GM12865 (cell line): ENCODE measurements around the gene STK24.
A peak's percentile ranks its signal among the peaks of the same experiment; 100 is the strongest.

Source experiments
- DNase-seq: peaks from one replicate; pipeline ENCODE4 v3.0.0; 2010; ENCODE audit warnings: low read depth
- H3K4me3 ChIP-seq: 2 replicates; pipeline ENCODE4 v1.5.1; 2011; ENCODE audit warnings: mild to moderate bottlenecking, low read depth, low read length, control low read depth
- CTCF ChIP-seq: IDR thresholded peaks from 2 replicates; pipeline ENCODE4 v1.5.1; 2011; ENCODE audit warnings: low read length, control low read depth, low read depth, inconsistent platforms; ENCODE audit not compliant: insufficient read depth; ENCODE audit errors: missing control alignments

The STK24 gene

DNA sequence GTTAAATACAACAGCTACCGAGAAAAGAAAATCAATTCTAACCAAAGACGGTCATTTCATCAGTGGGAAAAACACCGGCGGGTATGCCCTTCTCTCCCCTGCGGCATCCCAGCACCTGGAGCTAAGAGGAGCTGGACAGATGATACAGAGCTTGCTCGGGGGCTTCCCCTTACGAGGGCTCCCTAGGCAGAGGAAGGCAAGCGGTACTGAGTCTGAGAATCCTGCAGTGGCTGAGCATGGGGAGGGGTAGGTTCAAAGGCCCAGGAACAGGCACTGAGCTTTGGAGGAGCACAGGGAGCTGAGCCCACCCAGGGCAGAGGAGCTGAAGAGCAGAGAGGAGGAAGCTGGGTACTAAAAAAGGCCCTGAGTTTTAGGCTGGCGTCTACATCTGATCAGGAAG lies 12.7 kb downstream of the STK24 start:
- DNase-seq = no peak
- TF ChIP-seq CTCF = no peak
- H3K4me3 ChIP-seq = no peak overlapping the region

DNA sequence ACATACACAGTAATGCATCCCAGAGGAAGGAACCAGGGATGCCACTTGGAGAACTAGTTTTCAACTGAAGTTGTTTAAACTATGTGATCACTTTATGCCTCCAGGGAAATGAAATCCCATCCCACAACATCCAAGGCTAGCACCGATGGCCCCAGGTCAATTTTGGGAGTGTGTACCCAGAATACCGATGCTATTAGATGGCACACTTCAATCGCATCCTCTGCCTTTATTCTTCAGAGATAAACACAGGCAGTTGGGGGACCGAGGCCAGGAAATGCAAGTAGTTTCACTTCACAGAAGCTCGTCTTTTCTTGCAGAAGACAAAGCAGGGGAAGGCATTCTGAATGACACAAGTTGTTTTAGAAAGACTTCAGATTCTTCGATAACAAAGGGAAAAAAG lies 13.8 kb downstream of the STK24 start:
- peak; percentile 68 for DNase-seq
- H3K4me3 ChIP-seq = peak overlapping the region; percentile 18; the same call in 1 of the 2 replicates
- TF ChIP-seq CTCF = no peak

- no peak for TF ChIP-seq CTCF
- no peak for DNase-seq
- H3K4me3 ChIP-seq = no peak overlapping the region
Measured at GRCh38 chr13:98559169-98559568, 17.7 kb downstream of the STK24 start.

DNA sequence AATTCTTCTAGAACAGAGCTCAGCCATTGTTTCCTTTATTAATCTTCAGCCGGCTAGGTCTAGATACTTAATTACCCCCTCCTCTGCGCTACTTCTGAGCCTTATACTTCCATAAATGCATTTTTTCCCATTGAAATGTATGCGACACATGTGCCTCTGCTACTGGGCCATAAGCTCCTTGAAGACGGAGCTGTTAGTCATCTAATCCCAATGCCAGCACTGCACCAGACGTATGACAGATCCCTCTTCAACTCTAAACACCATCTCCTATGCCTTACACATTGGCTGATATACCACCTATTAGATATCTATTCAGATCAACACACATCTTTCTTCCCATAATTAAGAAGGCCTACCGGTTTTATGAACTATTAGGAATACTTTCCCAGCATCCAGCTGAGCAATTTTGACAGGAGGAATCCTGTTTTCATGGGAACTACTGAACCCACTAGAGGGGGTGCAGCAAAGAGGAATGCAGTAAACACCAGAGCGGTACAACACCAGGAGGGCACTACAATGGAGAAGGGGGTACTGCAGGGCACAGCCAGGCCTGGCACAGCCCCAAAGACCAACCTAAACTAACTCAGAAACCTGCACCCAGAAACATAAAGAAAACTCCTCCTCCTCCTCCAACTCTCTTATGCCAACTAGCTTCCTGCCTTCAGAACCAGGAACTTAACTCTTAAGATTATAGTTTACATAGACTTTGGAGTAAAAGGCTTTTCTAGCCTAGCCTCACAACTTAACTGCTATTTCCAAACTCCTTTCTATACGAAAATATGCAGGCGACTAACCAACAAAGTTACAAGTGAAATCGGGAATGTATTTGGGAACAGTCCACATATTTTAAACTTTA lies 18.7 kb downstream of the STK24 start:
- DNase-seq = no peak
- no peak for TF ChIP-seq CTCF
- no peak overlapping the region for H3K4me3 ChIP-seq

DNA sequence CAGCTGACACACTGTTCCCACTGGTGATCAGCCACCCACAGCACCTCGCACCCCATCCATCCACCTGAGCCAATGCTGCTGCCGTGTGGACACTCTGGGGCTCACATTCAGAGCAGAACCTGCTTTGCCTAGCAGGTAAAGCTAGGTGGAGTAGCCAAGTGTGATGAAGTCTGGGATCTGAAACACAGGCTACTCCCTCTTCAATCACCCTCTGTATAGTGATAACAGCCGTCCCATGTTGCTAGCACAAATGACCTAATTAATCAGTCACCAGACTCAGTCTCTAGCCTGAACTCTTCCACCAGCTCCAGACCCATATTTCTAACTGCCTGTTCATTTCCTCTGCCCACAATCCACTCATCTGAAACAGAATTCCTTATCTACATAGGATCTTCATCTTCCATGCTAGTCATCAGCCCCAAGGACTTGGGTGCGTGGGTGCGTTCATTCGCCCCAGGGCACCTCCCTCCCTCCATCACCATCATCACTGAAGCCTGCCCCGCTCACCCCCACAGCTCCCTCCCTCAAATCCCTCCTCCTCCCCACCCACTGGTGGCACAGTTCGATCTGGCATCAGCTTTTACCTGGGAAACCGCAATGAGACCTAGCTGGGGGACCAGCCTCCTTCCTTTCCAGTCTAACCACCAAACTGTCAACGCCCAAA lies 19.8 kb downstream of the STK24 start:
- peak; percentile 1 for TF ChIP-seq CTCF

DNA sequence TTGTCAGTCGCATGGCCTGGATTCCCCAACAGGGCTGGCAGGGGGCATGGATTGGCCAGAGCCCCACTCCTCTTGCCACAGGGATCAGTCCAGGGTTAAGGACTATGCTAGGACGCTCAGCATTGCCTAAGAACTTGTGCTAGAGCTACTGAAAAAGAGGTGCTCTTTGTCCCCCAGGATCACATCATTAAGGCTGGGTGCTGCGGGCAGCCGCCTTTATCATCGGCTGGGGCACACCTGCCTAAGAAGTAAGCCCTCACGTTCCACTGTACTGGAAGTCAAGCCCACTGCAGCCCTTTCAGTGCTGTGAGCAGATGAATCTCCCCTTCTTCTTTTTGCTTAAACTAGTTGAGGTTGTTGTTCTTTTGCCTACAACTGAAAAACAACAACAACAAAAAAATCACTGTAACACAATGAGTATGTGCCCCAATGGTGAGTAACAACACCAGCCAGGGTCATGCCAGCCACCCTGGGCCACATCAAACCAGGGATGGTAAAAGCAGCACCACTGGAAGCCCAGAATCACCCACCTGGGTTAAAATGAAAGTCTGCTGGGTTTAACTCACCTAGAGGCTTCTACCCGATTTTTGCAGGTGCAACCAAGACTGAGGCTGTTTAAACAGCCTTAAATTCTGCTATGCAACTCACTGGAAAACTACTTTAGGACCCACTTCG lies 20.6 kb downstream of the STK24 start:
- no peak for DNase-seq
- TF ChIP-seq CTCF = no peak
- H3K4me3 ChIP-seq = no peak overlapping the region

More for the DNA sequence above, 19.8 kb downstream of the STK24 start:
- no peak overlapping the region for H3K4me3 ChIP-seq
- no peak for DNase-seq
